ENCODE data around the gene CD7.

DNA sequence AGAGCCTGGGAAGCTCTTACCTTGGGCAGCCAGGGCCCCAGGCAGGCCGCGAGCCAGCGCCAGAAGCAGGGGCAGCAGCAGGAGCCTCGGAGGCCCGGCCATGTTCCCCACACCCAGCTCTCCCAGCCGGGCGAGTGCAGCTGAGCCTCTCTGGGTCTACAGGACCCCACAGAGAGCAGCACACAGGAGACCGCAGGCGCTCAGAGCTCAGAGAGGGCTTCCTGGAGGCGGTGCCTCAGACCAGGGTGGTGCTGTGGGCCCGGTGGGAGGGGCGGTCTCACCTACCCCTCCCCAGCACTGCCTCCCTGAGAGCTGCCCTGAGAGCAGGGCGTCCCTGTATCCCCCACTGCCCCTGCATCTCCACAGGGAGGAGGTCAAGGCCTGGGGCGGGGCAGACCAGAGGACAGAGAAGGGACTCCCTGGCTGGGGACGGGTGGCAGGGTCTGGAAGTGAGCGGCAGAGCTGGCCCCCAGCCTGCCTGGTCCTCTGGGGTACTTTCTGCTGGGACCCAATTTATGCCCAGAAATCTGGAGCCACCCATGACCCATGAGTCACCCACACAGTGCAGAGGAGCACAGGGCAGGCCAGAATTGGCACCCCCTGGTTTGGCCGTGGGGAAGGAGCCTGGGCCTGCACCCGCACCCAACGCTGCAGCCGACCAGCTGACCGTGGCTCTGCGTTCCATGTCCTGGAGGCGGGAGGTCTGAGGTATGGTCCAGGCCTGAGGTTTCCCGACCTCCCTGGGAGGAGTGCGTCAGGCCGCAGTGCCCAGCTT, at the start of gene CD7:
- TF ChIP-seq, protein P1, sequence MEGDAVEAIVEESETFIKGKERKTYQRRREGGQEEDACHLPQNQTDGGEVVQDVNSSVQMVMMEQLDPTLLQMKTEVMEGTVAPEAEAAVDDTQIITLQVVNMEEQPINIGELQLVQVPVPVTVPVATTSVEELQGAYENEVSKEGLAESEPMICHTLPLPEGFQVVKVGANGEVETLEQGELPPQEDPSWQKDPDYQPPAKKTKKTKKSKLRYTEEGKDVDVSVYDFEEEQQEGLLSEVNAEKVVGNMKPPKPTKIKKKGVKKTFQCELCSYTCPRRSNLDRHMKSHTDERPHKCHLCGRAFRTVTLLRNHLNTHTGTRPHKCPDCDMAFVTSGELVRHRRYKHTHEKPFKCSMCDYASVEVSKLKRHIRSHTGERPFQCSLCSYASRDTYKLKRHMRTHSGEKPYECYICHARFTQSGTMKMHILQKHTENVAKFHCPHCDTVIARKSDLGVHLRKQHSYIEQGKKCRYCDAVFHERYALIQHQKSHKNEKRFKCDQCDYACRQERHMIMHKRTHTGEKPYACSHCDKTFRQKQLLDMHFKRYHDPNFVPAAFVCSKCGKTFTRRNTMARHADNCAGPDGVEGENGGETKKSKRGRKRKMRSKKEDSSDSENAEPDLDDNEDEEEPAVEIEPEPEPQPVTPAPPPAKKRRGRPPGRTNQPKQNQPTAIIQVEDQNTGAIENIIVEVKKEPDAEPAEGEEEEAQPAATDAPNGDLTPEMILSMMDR (IDR thresholded peaks at IDR 0.05 in 8 of 11, conservative IDR thresholded peaks at IDR 0.05 in 3 of 11), result no peak
- no peak for TF ChIP-seq POLR2A (IDR thresholded peaks at IDR 0.05)

Measured in spleen (tissue), 7 donors.